Activated CD8-positive, alpha-beta T cell treated with anti-CD3 and anti-CD28 coated beads for 36 hours (primary cell): ENCODE results near the gene LTF. TPM values are rescaled to one million over a fixed set of nuclear protein-coding genes. Genes with fewer than 3 reads are reported as not detected.
A peak's percentile ranks its signal among the peaks of the same experiment; 100 is the strongest.

ENCODE experiments used
- ATAC-seq: fragments of 200-7000 bp; cut with Tn5 transposase; one replicate; pipeline ENCODE4 v1.10.0; 2021; ENCODE audit warnings: mild to moderate bottlenecking, moderate library complexity
- CTCF ChIA-PET: fragments of 350-600 bp; sonication (Branson Sonifier 250); formaldehyde crosslinking; loops from one replicate; lab custom pipeline; 2021; ENCODE audit warnings: antibody characterized with exemption; lab: Charles Lee
- POLR2A ChIA-PET: fragments of 350-600 bp; sonication (Branson Sonifier 250); formaldehyde crosslinking; loops from one replicate; lab custom pipeline; 2021; ENCODE audit warnings: antibody characterized with exemption; lab: Charles Lee
- DNase-seq: peaks from one replicate; pipeline ENCODE4 v3.0.0-alpha.2; 2020
- H3K27ac Mint-ChIP-seq: one replicate; pipeline ENCODE4 v1.8.0; 2021; ENCODE audit warnings: mild to moderate bottlenecking, mixed read lengths
- H3K27me3 Mint-ChIP-seq: one replicate; pipeline ENCODE4 v1.8.0; 2021; ENCODE audit warnings: mixed read lengths
- H3K36me3 Mint-ChIP-seq: one replicate; pipeline ENCODE4 v1.8.0; 2021; ENCODE audit warnings: low read depth, mixed read lengths
- H3K4me1 Mint-ChIP-seq: one replicate; pipeline ENCODE4 v1.8.0; 2021; ENCODE audit warnings: low read depth, mixed read lengths
- H3K4me3 Mint-ChIP-seq: one replicate; pipeline ENCODE4 v1.8.0; 2021; ENCODE audit warnings: mild to moderate bottlenecking, moderate library complexity, mixed read lengths
- H3K9me3 Mint-ChIP-seq: one replicate; pipeline ENCODE4 v1.8.0; 2021; ENCODE audit warnings: mixed read lengths
- intact Hi-C: fragments of 100-400 bp; cut with micrococcal nuclease; formaldehyde crosslinking; loops from one replicate; pipeline ENCODE4 v1.10.0; 2022
- total RNA-seq, 2 experiments: library from RNA; stranded (reverse); gene quantifications; one replicate each; pipeline ENCODE4 v1.2.3, GENCODE V29; 2021
- TF ChIP-seq, protein P1 (sequence below): fragments of 200-600 bp; IDR thresholded peaks from one replicate; pipeline ENCODE4 v1.8.0; 2022; ENCODE audit warnings: antibody characterized with exemption, mild to moderate bottlenecking

Gene LTF
- total RNA-seq, 2 experiments from 2014 or later, result not detected

DNA sequence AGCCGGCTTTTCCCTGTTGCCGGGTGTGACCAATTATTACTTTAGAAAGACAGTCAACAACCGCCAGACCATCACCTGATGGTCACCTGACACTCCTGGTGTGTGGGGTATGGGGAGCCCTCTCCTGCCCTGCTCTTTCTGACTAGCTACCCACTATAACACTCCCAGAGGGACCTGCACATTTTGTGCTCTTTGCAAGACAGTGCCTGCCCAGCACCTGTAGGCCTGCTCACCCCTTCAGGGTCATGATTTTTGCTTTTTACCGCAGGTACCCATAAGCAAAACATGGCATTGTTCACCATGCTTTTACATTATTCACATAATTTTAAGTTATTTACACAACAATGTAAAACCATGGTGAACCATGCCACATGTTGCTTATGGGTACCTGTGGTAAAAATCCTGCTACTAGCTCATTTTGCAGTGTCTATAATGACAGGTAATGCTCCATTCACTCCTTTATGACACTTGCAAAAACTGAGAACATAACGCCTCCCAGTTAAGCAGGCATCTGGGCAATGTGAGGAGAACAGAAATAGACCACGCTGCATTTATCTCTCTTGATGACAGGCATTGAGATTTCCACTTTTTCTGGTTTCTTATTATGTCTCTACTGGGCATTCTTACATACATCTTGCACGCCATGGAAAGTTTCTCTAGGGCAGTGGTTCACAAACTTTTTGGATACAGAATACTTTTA, 47.7 kb downstream of the LTF start:
- peak overlapping the region; percentile 63 for H3K27ac Mint-ChIP-seq

DNA sequence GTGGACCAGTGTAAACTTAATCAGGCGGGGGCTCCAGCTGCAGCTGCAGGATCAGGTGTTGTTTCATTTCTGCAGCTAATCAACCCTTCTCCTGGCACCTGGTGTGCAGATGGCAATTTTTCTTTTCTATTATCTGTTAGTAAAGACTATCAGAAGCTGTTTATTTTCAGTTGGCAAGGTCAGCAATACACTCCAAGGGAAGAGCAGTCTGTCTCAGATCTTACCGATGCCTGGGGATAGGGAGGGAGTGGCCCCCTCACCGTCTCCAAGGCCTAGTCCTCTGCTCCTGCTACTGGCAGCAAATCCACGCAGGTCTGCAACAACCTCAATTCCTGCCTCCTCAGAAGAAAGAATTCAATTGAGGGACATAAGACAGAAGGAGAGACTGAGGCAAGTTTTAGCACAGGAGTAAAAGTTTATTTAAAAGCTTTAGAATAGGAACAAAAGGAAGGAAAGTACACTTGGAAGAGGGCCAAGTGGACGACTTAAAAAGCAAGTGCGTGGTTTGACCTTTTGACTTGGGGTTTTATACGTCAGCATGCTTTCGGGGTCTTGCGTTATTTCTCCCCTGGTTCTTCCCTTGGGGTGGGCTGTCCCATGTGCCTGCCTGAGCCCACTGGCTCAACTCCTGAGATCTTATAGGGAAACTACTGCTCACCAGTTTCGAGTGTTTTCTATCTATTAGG, 48.4 kb downstream of the LTF start:
- intact Hi-C loops, result no loop called here
- Mint-ChIP-seq H3K27ac (peak overlapping the region; percentile 63), H3K4me3 (no peak overlapping the region), H3K4me1 (peaks cover 15% of the 10 kb centered on the region), H3K36me3 (no peaks in the 10 kb centered on the region), H3K27me3 (no peaks in the 10 kb centered on the region), H3K9me3 (no peaks in the 10 kb centered on the region)
- ATAC-seq, result peak; percentile 63
- CTCF ChIA-PET, result interaction anchor here (1.3 kb wide), 1 partner anchor 9 kb away, joined by 6 read pairs; the partner anchor contains the start of genes CCR5AS and CCRL2
- TF ChIP-seq, protein P1, sequence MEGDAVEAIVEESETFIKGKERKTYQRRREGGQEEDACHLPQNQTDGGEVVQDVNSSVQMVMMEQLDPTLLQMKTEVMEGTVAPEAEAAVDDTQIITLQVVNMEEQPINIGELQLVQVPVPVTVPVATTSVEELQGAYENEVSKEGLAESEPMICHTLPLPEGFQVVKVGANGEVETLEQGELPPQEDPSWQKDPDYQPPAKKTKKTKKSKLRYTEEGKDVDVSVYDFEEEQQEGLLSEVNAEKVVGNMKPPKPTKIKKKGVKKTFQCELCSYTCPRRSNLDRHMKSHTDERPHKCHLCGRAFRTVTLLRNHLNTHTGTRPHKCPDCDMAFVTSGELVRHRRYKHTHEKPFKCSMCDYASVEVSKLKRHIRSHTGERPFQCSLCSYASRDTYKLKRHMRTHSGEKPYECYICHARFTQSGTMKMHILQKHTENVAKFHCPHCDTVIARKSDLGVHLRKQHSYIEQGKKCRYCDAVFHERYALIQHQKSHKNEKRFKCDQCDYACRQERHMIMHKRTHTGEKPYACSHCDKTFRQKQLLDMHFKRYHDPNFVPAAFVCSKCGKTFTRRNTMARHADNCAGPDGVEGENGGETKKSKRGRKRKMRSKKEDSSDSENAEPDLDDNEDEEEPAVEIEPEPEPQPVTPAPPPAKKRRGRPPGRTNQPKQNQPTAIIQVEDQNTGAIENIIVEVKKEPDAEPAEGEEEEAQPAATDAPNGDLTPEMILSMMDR, result no peak
- peak; percentile 62 for DNase-seq
- POLR2A ChIA-PET, result interaction anchor here (1.1 to 1.4 kb wide), 3 partner anchors 9 to 42 kb away, joined by 3 to 7 read pairs (median 5); partner anchors contain the start of genes CCR5AS and CCRL2

More for the DNA sequence above, 47.7 kb downstream of the LTF start:
- POLR2A ChIA-PET, result interaction anchor here (1.4 kb wide), 2 partner anchors 9 to 10 kb away, joined by 5 to 7 read pairs; partner anchors contain the start of genes CCR5AS and CCRL2
- TF ChIP-seq, protein P1, result no peak
- Mint-ChIP-seq H3K4me3 (no peak overlapping the region), H3K4me1 (peaks cover 15% of the 10 kb centered on the region), H3K27me3 (no peaks in the 10 kb centered on the region), H3K36me3 (no peaks in the 10 kb centered on the region), H3K9me3 (no peaks in the 10 kb centered on the region)
- ATAC-seq, result peak; percentile 69
- CTCF ChIA-PET, result interaction anchor here (1.2 to 1.3 kb wide), 2 partner anchors 10 to 71 kb away, joined by 4 to 6 read pairs; partner anchors contain the start of genes CCR5AS and CCRL2
- intact Hi-C loops, result no loop called here
- DNase-seq, result no peak

DNA sequence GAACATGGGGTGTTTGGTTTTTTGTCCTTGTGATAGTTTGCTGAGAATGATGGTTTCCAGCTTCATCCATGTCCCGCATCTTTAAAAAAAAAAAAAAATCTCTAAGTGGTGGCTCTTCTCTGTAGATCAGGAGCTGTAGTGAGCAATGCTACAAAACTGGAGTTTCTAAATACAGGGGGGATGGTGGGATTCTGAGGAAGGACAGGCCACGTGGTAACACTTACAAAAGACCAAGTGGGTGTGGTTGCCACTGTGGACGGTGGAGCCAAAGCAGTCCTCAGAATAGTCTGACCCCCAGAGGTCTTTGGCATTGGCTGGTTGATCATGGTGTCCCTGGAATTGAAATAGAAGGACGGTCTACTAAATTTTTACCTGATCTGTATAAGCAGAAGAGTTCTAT, 50.0 kb downstream of the LTF start:
- intact Hi-C loops, result no loop called here
- CTCF ChIA-PET, result interaction anchor here (1.6 kb wide), 1 partner anchor 74 kb away, joined by 6 read pairs; no protein-coding TSS in a partner anchor
- Mint-ChIP-seq H3K4me3 (no peak overlapping the region), H3K27ac (no peak overlapping the region), H3K27me3 (no peaks in the 10 kb centered on the region), H3K9me3 (no peaks in the 10 kb centered on the region), H3K4me1 (peaks cover 23% of the 10 kb centered on the region), H3K36me3 (no peaks in the 10 kb centered on the region)
- TF ChIP-seq, protein P1, result no peak
- no peak for DNase-seq
- ATAC-seq, result no peak
- POLR2A ChIA-PET, result interaction anchor here (1.3 kb wide), 1 partner anchor 10 kb away, joined by 4 read pairs; no protein-coding TSS in a partner anchor

DNA sequence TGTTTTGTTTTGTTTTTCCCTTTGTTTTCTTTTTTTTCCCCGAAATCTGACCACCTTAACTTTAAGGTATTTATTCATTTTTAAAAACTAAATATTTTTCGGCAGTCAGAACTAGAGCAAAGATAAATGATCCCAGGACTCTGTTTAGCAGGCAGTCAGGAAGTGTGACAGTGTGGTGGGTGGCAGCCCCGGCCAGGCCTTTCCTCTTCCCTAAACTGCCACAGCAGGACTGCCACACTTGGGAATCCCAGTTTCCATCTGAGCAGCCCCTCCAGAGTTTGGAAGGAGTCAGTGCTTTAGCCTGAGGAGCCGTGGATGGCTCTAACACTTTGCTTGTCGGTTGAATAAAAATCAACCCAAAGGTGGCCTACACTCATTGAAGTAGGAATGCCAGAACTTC, 50.8 kb downstream of the LTF start:
- Mint-ChIP-seq H3K4me3 (no peak overlapping the region), H3K9me3 (no peaks in the 10 kb centered on the region), H3K27me3 (no peaks in the 10 kb centered on the region), H3K36me3 (no peaks in the 10 kb centered on the region), H3K27ac (no peak overlapping the region), H3K4me1 (peaks cover 30% of the 10 kb centered on the region)
- TF ChIP-seq, protein P1, result no peak
- intact Hi-C loops, result no loop called here
- no peak for ATAC-seq
- POLR2A ChIA-PET, result no interaction called here
- CTCF ChIA-PET, result no interaction called here
- DNase-seq, result no peak
